ENCODE data around the gene SNCA. TPM values are rescaled to one million over a fixed set of nuclear protein-coding genes. Genes with fewer than 3 reads are reported as not detected.

SNCA gene
- total and polyA plus RNA-seq, 7 experiments from 2014 or later, result 0.49 to 3.0 (median 1.4) TPM; not detected in 1

DNA sequence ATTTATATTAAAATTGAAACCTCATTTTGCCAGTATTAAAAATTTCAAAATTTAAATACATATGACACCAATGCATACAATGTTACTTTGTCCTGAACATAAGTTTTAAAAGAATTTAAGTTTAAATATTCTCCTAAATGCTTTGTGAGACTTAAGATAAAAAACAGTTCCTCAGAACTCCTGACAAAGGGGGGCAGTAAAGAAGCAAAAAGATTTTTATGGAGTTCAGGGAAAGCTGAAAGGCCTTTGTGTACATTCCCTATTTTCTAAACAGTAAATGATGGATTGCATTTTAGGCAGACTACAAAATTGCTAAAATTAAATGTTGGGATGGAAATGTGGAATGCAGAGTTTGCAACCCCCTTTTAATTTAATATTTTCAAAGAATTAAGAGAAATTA is 81.7 kb downstream of the SNCA start:
- H3K4me3 ChIP-seq (ENCODE audit: low read length), result no peak overlapping the region
- H3K27ac ChIP-seq (ENCODE audit: low read depth, low read length), result no peak overlapping the region
- ChIA-PET CTCF (no interaction called here), POLR2A (no interaction called here)
- Mint-ChIP-seq H3K36me3 (no peaks in the 10 kb centered on the region), H3K27me3 (peaks cover 0 to 8% (median 0%) of the 10 kb centered on the region in 5 donors), H3K27ac (no peak overlapping the region), H3K4me3 (no peak overlapping the region), H3K4me1 (no peaks in the 10 kb centered on the region), H3K9me3 (no peaks in the 10 kb centered on the region)
- intact Hi-C loops (cut with micrococcal nuclease), result no loop called here
- DNase-seq (no peak), ATAC-seq (no peak)
- no peaks in the 10 kb centered on the region for H3K9me3 ChIP-seq (ENCODE audit: control insufficient read depth in 2 of 3, low read length in 3 of 3)
- peaks cover 0 to 4% of the 10 kb centered on the region in 2 donors for H3K27me3 ChIP-seq (ENCODE audit: control insufficient read depth in 2 of 2, insufficient read depth in 2 of 2, low read length in 2 of 2)
- H3K36me3 ChIP-seq (ENCODE audit: control insufficient read depth in 2 of 3, insufficient read depth in 3 of 3, low read length in 3 of 3), result no peaks in the 10 kb centered on the region
- no peaks in the 10 kb centered on the region for H3K4me1 ChIP-seq (ENCODE audit: control insufficient read depth in 2 of 2, insufficient read depth in 2 of 2, low read length in 2 of 2)

DNA sequence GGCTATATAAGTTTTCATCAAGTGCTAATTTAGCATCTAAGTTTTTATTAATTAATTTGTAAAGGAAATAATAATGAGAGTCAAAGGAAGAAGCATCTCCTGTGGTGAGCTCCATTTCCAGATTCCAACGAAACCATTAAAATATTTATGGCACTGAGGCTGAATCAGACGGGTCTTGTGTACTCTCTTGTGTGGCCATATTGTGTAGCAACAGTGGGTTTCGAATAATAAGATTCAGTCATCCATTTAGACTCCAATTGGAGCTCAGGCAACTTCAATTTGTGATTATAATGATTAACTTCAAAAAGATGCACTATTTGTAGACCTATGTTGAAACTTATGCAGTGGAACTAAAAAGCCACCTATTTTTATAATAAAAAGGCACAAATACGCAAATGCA is 82.4 kb downstream of the SNCA start:
- H3K36me3 Mint-ChIP-seq, result no peaks in the 10 kb centered on the region
- Histone ChIP-seq H3K4me1 (ENCODE audit: control insufficient read depth in 2 of 2, insufficient read depth in 2 of 2, low read length in 2 of 2) (no peaks in the 10 kb centered on the region), H3K27ac (ENCODE audit: low read depth, low read length) (no peak overlapping the region), H3K36me3 (ENCODE audit: control insufficient read depth in 2 of 3, insufficient read depth in 3 of 3, low read length in 3 of 3) (no peaks in the 10 kb centered on the region), H3K9me3 (ENCODE audit: control insufficient read depth in 2 of 3, low read length in 3 of 3) (no peaks in the 10 kb centered on the region), H3K4me3 (ENCODE audit: low read length) (no peak overlapping the region), H3K27me3 (ENCODE audit: control insufficient read depth in 2 of 2, insufficient read depth in 2 of 2, low read length in 2 of 2) (peaks cover 0 to 4% of the 10 kb centered on the region in 2 donors)
- no peaks in the 10 kb centered on the region for H3K4me1 Mint-ChIP-seq
- no peak for ATAC-seq
- no peak overlapping the region for H3K27ac Mint-ChIP-seq
- no peak for DNase-seq
- ChIA-PET POLR2A (no interaction called here), CTCF (no interaction called here)
- peaks cover 0 to 6% (median 0%) of the 10 kb centered on the region in 5 donors for H3K27me3 Mint-ChIP-seq
- intact Hi-C loops (cut with micrococcal nuclease), result no loop called here
- H3K9me3 Mint-ChIP-seq, result no peaks in the 10 kb centered on the region
- H3K4me3 Mint-ChIP-seq, result no peak overlapping the region

- no peak for ATAC-seq
- H3K4me3 Mint-ChIP-seq, result no peak overlapping the region
- Histone ChIP-seq H3K4me3 (ENCODE audit: low read length) (no peak overlapping the region), H3K36me3 (ENCODE audit: control insufficient read depth in 2 of 3, insufficient read depth in 3 of 3, low read length in 3 of 3) (no peaks in the 10 kb centered on the region), H3K27me3 (ENCODE audit: control insufficient read depth in 2 of 2, insufficient read depth in 2 of 2, low read length in 2 of 2) (peaks cover 0 to 4% of the 10 kb centered on the region in 2 donors), H3K27ac (ENCODE audit: low read depth, low read length) (no peak overlapping the region), H3K9me3 (ENCODE audit: control insufficient read depth in 2 of 3, low read length in 3 of 3) (no peaks in the 10 kb centered on the region), H3K4me1 (ENCODE audit: control insufficient read depth in 2 of 2, insufficient read depth in 2 of 2, low read length in 2 of 2) (no peaks in the 10 kb centered on the region)
- ChIA-PET CTCF (no interaction called here), POLR2A (no interaction called here)
- no peaks in the 10 kb centered on the region for H3K36me3 Mint-ChIP-seq
- DNase-seq, result no peak
- intact Hi-C loops (cut with micrococcal nuclease), result no loop called here
- H3K27ac Mint-ChIP-seq, result no peak overlapping the region
- H3K27me3 Mint-ChIP-seq, result peaks cover 0 to 2% (median 0%) of the 10 kb centered on the region in 5 donors
- H3K4me1 Mint-ChIP-seq, result no peaks in the 10 kb centered on the region
- H3K9me3 Mint-ChIP-seq, result no peaks in the 10 kb centered on the region
Measured at GRCh38 chr4:89753601-89754066, 83.3 kb downstream of the SNCA start.

- no peak for ATAC-seq
- no peaks in the 10 kb centered on the region for H3K36me3 ChIP-seq (ENCODE audit: control insufficient read depth in 2 of 3, insufficient read depth in 3 of 3, low read length in 3 of 3)
- Mint-ChIP-seq H3K36me3 (no peaks in the 10 kb centered on the region), H3K4me3 (no peak overlapping the region), H3K27me3 (peaks cover 0 to 2% (median 0%) of the 10 kb centered on the region in 5 donors), H3K27ac (no peak overlapping the region), H3K4me1 (no peaks in the 10 kb centered on the region), H3K9me3 (no peaks in the 10 kb centered on the region)
- DNase-seq, result no peak
- no peaks in the 10 kb centered on the region for H3K9me3 ChIP-seq (ENCODE audit: control insufficient read depth in 2 of 3, low read length in 3 of 3)
- H3K4me1 ChIP-seq (ENCODE audit: control insufficient read depth in 2 of 2, insufficient read depth in 2 of 2, low read length in 2 of 2), result no peaks in the 10 kb centered on the region
- intact Hi-C loops (cut with micrococcal nuclease), result no loop called here
- H3K27ac ChIP-seq (ENCODE audit: low read depth, low read length), result no peak overlapping the region
- ChIA-PET POLR2A (no interaction called here), CTCF (no interaction called here)
- H3K27me3 ChIP-seq (ENCODE audit: control insufficient read depth in 2 of 2, insufficient read depth in 2 of 2, low read length in 2 of 2), result peaks cover 0 to 4% of the 10 kb centered on the region in 2 donors
- no peak overlapping the region for H3K4me3 ChIP-seq (ENCODE audit: low read length)
Measured at GRCh38 chr4:89752932-89753598, 83.9 kb downstream of the SNCA start.

DNA sequence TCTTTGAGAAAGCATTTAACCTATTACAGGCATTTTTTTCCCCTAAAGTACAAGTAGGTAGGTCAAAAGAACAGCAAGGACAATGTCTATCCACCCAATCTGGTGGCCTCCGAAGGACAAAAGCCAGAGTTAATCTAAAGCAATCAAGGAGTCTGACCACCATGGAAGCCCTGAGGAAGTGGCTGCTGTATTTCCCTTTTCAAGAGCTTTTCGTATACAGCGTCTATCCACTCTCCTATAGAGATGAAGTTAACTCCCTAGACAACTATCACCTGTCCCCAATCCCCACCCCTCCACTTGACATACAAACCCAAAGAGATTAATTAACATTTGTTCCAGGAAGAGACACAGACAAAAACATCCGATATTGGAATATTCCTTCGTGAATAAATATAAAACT is 85.5 kb downstream of the SNCA start:
- H3K4me3 Mint-ChIP-seq, result no peak overlapping the region
- no peak for ATAC-seq
- H3K36me3 ChIP-seq (ENCODE audit: control insufficient read depth in 2 of 3, insufficient read depth in 3 of 3, low read length in 3 of 3), result no peaks in the 10 kb centered on the region

GRCh38 chr4:89746377-89746776 is 90.6 kb downstream of the SNCA start:
- no peaks in the 10 kb centered on the region for H3K27me3 ChIP-seq (ENCODE audit: control insufficient read depth in 2 of 2, insufficient read depth in 2 of 2, low read length in 2 of 2)
- Mint-ChIP-seq H3K4me3 (no peak overlapping the region), H3K36me3 (no peaks in the 10 kb centered on the region), H3K27ac (no peak overlapping the region), H3K4me1 (no peaks in the 10 kb centered on the region), H3K27me3 (no peaks in the 10 kb centered on the region), H3K9me3 (no peaks in the 10 kb centered on the region)
- POLR2A ChIA-PET, result no interaction called here
- H3K36me3 ChIP-seq (ENCODE audit: control insufficient read depth in 2 of 3, insufficient read depth in 3 of 3, low read length in 3 of 3), result no peaks in the 10 kb centered on the region
- CTCF ChIA-PET, result no interaction called here
- H3K9me3 ChIP-seq (ENCODE audit: control insufficient read depth in 2 of 3, low read length in 3 of 3), result no peaks in the 10 kb centered on the region
- no peak for ATAC-seq
- no peak overlapping the region for H3K4me3 ChIP-seq (ENCODE audit: low read length)
- H3K27ac ChIP-seq (ENCODE audit: low read depth, low read length), result no peak overlapping the region
- intact Hi-C loops (cut with micrococcal nuclease), result no loop called here
- H3K4me1 ChIP-seq (ENCODE audit: control insufficient read depth in 2 of 2, insufficient read depth in 2 of 2, low read length in 2 of 2), result no peaks in the 10 kb centered on the region
- no peak for DNase-seq

More for the DNA sequence above, 85.5 kb downstream of the SNCA start:
- ChIA-PET POLR2A (no interaction called here), CTCF (interaction anchor here (0.6 kb wide), 1 partner anchor 10 kb away, joined by 3 read pairs; no protein-coding TSS in a partner anchor)
- DNase-seq, result no peak
- H3K9me3 ChIP-seq (ENCODE audit: control insufficient read depth in 2 of 3, low read length in 3 of 3), result no peaks in the 10 kb centered on the region
- peaks cover 0 to 4% of the 10 kb centered on the region in 2 donors for H3K27me3 ChIP-seq (ENCODE audit: control insufficient read depth in 2 of 2, insufficient read depth in 2 of 2, low read length in 2 of 2)
- no peak overlapping the region for H3K27ac ChIP-seq (ENCODE audit: low read depth, low read length)
- Mint-ChIP-seq H3K27me3 (peaks cover 0 to 2% (median 0%) of the 10 kb centered on the region in 5 donors), H3K4me1 (no peaks in the 10 kb centered on the region), H3K9me3 (no peaks in the 10 kb centered on the region), H3K27ac (no peak overlapping the region), H3K36me3 (no peaks in the 10 kb centered on the region)
- H3K4me3 ChIP-seq (ENCODE audit: low read length), result no peak overlapping the region
- H3K4me1 ChIP-seq (ENCODE audit: control insufficient read depth in 2 of 2, insufficient read depth in 2 of 2, low read length in 2 of 2), result no peaks in the 10 kb centered on the region
- intact Hi-C loops (cut with micrococcal nuclease), result no loop called here

GRCh38 chr4:89745708-89746107 is 91.3 kb downstream of the SNCA start:
- Mint-ChIP-seq H3K36me3 (no peaks in the 10 kb centered on the region), H3K27me3 (peaks cover 0 to 4% (median 2%) of the 10 kb centered on the region in 5 donors), H3K27ac (no peak overlapping the region), H3K4me3 (no peak overlapping the region), H3K4me1 (no peaks in the 10 kb centered on the region), H3K9me3 (peaks cover 0 to 2% (median 0%) of the 10 kb centered on the region in 11 donors)
- ChIA-PET CTCF (no interaction called here), POLR2A (no interaction called here)
- Histone ChIP-seq H3K27me3 (ENCODE audit: control insufficient read depth in 2 of 2, insufficient read depth in 2 of 2, low read length in 2 of 2) (no peaks in the 10 kb centered on the region), H3K4me3 (ENCODE audit: low read length) (no peak overlapping the region), H3K4me1 (ENCODE audit: control insufficient read depth in 2 of 2, insufficient read depth in 2 of 2, low read length in 2 of 2) (no peaks in the 10 kb centered on the region), H3K9me3 (ENCODE audit: control insufficient read depth in 2 of 3, low read length in 3 of 3) (no peaks in the 10 kb centered on the region), H3K36me3 (ENCODE audit: control insufficient read depth in 2 of 3, insufficient read depth in 3 of 3, low read length in 3 of 3) (no peaks in the 10 kb centered on the region), H3K27ac (ENCODE audit: low read depth, low read length) (no peak overlapping the region)
- DNase-seq (no peak), ATAC-seq (no peak)
- intact Hi-C loops (cut with micrococcal nuclease), result no loop called here

Data from naive thymus-derived CD4-positive, alpha-beta T cell (primary cell).